ENCODE measurements around the gene KRT6A.

The KRT6A gene

GRCh38 chr12:52487211-52487610 is 5.8 kb downstream of the KRT6A start:
- H3K4me3 ChIP-seq (ENCODE audit: control insufficient read depth, low read depth, low read length), result no peak overlapping the region
- no peak for TF ChIP-seq CTCF (IDR thresholded peaks at IDR 0.05; ENCODE audit: control insufficient read depth, insufficient read depth, low read depth, low read length, missing control alignments)
- no peak for DNase-seq (ENCODE audit: low read depth)

GRCh38 chr12:52486166-52487105 is 6.6 kb downstream of the KRT6A start:
- no peak for TF ChIP-seq CTCF (IDR thresholded peaks at IDR 0.05; ENCODE audit: control insufficient read depth, insufficient read depth, low read depth, low read length, missing control alignments)
- DNase-seq (ENCODE audit: low read depth), result no peak
- no peak overlapping the region for H3K4me3 ChIP-seq (ENCODE audit: control insufficient read depth, low read depth, low read length)

GRCh38 chr12:52480073-52480472 is 13.0 kb downstream of the KRT6A start:
- no peak overlapping the region for H3K4me3 ChIP-seq (ENCODE audit: control insufficient read depth, low read depth, low read length)
- no peak for DNase-seq (ENCODE audit: low read depth)
- no peak for TF ChIP-seq CTCF (IDR thresholded peaks at IDR 0.05; ENCODE audit: control insufficient read depth, insufficient read depth, low read depth, low read length, missing control alignments)

GRCh38 chr12:52477651-52478050 is 15.4 kb downstream of the KRT6A start:
- DNase-seq (ENCODE audit: low read depth), result no peak
- no peak overlapping the region for H3K4me3 ChIP-seq (ENCODE audit: control insufficient read depth, low read depth, low read length)
- TF ChIP-seq CTCF (IDR thresholded peaks at IDR 0.05; ENCODE audit: control insufficient read depth, insufficient read depth, low read depth, low read length, missing control alignments), result no peak

GRCh38 chr12:52474212-52474611 is 18.8 kb downstream of the KRT6A start:
- H3K4me3 ChIP-seq (ENCODE audit: control insufficient read depth, low read depth, low read length), result no peak overlapping the region
- no peak for DNase-seq (ENCODE audit: low read depth)
- no peak for TF ChIP-seq CTCF (IDR thresholded peaks at IDR 0.05; ENCODE audit: control insufficient read depth, insufficient read depth, low read depth, low read length, missing control alignments)

- H3K4me3 ChIP-seq (ENCODE audit: control insufficient read depth, low read depth, low read length), result no peak within 1 kb of the TSS
- no peak for DNase-seq (ENCODE audit: low read depth)
- TF ChIP-seq CTCF (IDR thresholded peaks at IDR 0.05; ENCODE audit: control insufficient read depth, insufficient read depth, low read depth, low read length, missing control alignments), result no peak
These were observed 19.3 kb downstream of the KRT6A start, which contains the start of gene KRT6C for GRCh38 chr12:52473768-52474167. Gene KRT6C, minus strand, starts transcription at chr12:52473805. Its CDS starts 68 bp downstream, at chr12:52473737.
